OCI-LY3 (cell line): ENCODE data around the gene GAL3ST1.

Experiments used
- EZH2phosphoT487 ChIP-seq: fragments of 200-600 bp; shearing (Covaris generic); IDR thresholded peaks from 2 replicates; pipeline ENCODE4 v1.6.1; 2018; ENCODE audit warnings: antibody characterized with exemption, mixed run types, low read depth
- TF ChIP-seq, protein P1 (sequence below): fragments of 200-600, 300-600 bp; sonication (generic); IDR thresholded peaks from 2 replicates; pipeline ENCODE4 v1.5.1; 2014; ENCODE audit warnings: antibody characterized with exemption, low read length, low read depth

- TF ChIP-seq, protein P1, sequence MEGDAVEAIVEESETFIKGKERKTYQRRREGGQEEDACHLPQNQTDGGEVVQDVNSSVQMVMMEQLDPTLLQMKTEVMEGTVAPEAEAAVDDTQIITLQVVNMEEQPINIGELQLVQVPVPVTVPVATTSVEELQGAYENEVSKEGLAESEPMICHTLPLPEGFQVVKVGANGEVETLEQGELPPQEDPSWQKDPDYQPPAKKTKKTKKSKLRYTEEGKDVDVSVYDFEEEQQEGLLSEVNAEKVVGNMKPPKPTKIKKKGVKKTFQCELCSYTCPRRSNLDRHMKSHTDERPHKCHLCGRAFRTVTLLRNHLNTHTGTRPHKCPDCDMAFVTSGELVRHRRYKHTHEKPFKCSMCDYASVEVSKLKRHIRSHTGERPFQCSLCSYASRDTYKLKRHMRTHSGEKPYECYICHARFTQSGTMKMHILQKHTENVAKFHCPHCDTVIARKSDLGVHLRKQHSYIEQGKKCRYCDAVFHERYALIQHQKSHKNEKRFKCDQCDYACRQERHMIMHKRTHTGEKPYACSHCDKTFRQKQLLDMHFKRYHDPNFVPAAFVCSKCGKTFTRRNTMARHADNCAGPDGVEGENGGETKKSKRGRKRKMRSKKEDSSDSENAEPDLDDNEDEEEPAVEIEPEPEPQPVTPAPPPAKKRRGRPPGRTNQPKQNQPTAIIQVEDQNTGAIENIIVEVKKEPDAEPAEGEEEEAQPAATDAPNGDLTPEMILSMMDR, result no peak
- TF ChIP-seq EZH2phosphoT487, result no peak
Measured at GRCh38 chr22:30538280-30538679, 36.2 kb downstream of the GAL3ST1 start.
